Smooth muscle cell of trachea (primary cell): ENCODE measurements around the gene CMTM7. TPM values are rescaled to one million over a fixed set of nuclear protein-coding genes. Genes with fewer than 3 reads are reported as not detected.

Source experiments
- total RNA-seq: library from RNA; depleted of rRNA; stranded (reverse); fragments of >200 nt; gene quantifications from 2 replicates; pipeline ENCODE4 v1.2.1, GENCODE V29; 2014

Gene CMTM7
- 4.4 and 7.9 TPM in 2 replicates for total RNA-seq

GRCh38 chr3:32391643-32392535, at the start of gene CMTM7:
CMTM7 (plus strand) TSS chr3:32391853; CDS start chr3:32391907, 54 bp downstream.

GRCh38 chr3:32502118-32502945, 110.7 kb downstream of the CMTM7 start, which contains the start of gene CMTM6:
CMTM6 (minus strand) TSS chr3:32502852; CDS start chr3:32502745, 107 bp downstream.

Other genes with a start within 250 kb of the CMTM7 start
- gene CMTM8, start 153.2 kb upstream of the CMTM7 start, total RNA-seq = 0.17 TPM in 1 of 2 replicates, not detected in the other
- 58.6 and 80.9 TPM in 2 replicates for gene CMTM6, start 111.0 kb downstream of the CMTM7 start, total RNA-seq
- gene DYNC1LI1, start 179.0 kb downstream of the CMTM7 start, total RNA-seq = 31.4 and 52.8 TPM in 2 replicates